HEK293 (cell line): ENCODE data around the gene SPACDR.

Source experiments
- CTCF ChIA-PET: fragments of 350-600 bp; formaldehyde crosslinking; extraction: SDS; loops from one replicate; lab custom pipeline; 2021; ENCODE audit warnings: antibody characterized with exemption; lab: Yijun Ruan, JAX
- POLR2A ChIA-PET: fragments of 300-600 bp; formaldehyde crosslinking; extraction: SDS; loops from one replicate; lab custom pipeline; 2020; ENCODE audit warnings: antibody characterized with exemption, inconsistent platforms; lab: Yijun Ruan, JAX
- H3K27ac ChIP-seq: fragments of 200-500 bp; sonication (Bioruptor generic); 2 replicates; pipeline ENCODE4 v1.5.1; 2014; ENCODE audit warnings: low read depth, low read length, control low read depth, inconsistent platforms; ENCODE audit errors: extremely low read depth
- H3K36me3 ChIP-seq, 2 experiments: fragments of 200-500 bp in 1 of 2; sonication (Bioruptor generic) in 1 of 2; 1 replicate in 1 of 2; 2 replicates in 1 of 2; pipeline ENCODE4 v1.5.1; 2014 to 2017; ENCODE audit warnings: inconsistent platforms in 2 of 2, low read length in 2 of 2; ENCODE audit not compliant: control insufficient read depth in 2 of 2, insufficient read depth in 1 of 2
- H3K4me1 ChIP-seq: fragments of 200-500 bp; sonication (Bioruptor generic); 2 replicates; pipeline ENCODE4 v1.5.1; 2014; ENCODE audit warnings: mild to moderate bottlenecking, low read length, inconsistent platforms; ENCODE audit not compliant: control insufficient read depth, insufficient read depth
- H3K4me3 ChIP-seq: 2 replicates; pipeline ENCODE4 v1.5.1; 2011; ENCODE audit warnings: low read depth, mild to moderate bottlenecking, control low read depth, low read length, moderate library complexity
- H3K9me3 ChIP-seq: fragments of 200-500 bp; sonication (Bioruptor generic); 2 replicates; pipeline ENCODE4 v1.5.1; 2014; ENCODE audit warnings: low read depth, low read length, inconsistent platforms; ENCODE audit not compliant: control insufficient read depth, insufficient read depth
- GLIS1 ChIP-seq: fragments of 450-650 bp; formaldehyde crosslinking; IDR thresholded peaks from 2 replicates; pipeline ENCODE4 v1.5.1; 2016; ENCODE audit warnings: missing biosample characterization, missing genetic modification characterization
- IKZF3 ChIP-seq: fragments of 450-650 bp; IDR thresholded peaks from 2 replicates; pipeline ENCODE4 v1.5.0; 2018; ENCODE audit warnings: missing biosample characterization, mild to moderate bottlenecking, missing genetic modification characterization, moderate library complexity
- KLF8 ChIP-seq: fragments of 450-650 bp; formaldehyde crosslinking; IDR thresholded peaks from 2 replicates; pipeline ENCODE4 v1.5.1; 2016; ENCODE audit warnings: missing biosample characterization, missing genetic modification characterization
- REST ChIP-seq: fragments of 450-650 bp; formaldehyde crosslinking; IDR thresholded peaks from 2 replicates; pipeline ENCODE4 v1.5.1; 2016; ENCODE audit warnings: missing biosample characterization, missing genetic modification characterization
- YY2 ChIP-seq: fragments of 450-650 bp; formaldehyde crosslinking; IDR thresholded peaks from 2 replicates; pipeline ENCODE4 v1.5.1; 2016; ENCODE audit warnings: missing biosample characterization, missing genetic modification characterization
- ZBTB1 ChIP-seq: fragments of 450-650 bp; formaldehyde crosslinking; IDR thresholded peaks from 2 replicates; pipeline ENCODE4 v1.5.1; 2016; ENCODE audit warnings: missing biosample characterization, missing genetic modification characterization
- ZBTB48 ChIP-seq: fragments of 450-650 bp; formaldehyde crosslinking; IDR thresholded peaks from 2 replicates; pipeline ENCODE4 v1.5.1; 2016; ENCODE audit warnings: missing biosample characterization, missing genetic modification characterization
- ZEB2 ChIP-seq: fragments of 450-650 bp; formaldehyde crosslinking; IDR thresholded peaks from 2 replicates; pipeline ENCODE4 v1.5.1; 2016; ENCODE audit warnings: missing biosample characterization, missing genetic modification characterization
- ZFP41 ChIP-seq: fragments of 450-650 bp; formaldehyde crosslinking; IDR thresholded peaks from 2 replicates; pipeline ENCODE4 v1.5.1; 2016; ENCODE audit warnings: missing biosample characterization, missing genetic modification characterization, borderline replicate concordance
- ZIC2 ChIP-seq: fragments of 450-650 bp; formaldehyde crosslinking; IDR thresholded peaks from 2 replicates; pipeline ENCODE4 v1.5.1; 2016; ENCODE audit warnings: missing biosample characterization, missing genetic modification characterization
- ZNF341 ChIP-seq: fragments of 450-650 bp; formaldehyde crosslinking; IDR thresholded peaks from 2 replicates; pipeline ENCODE4; 2016; ENCODE audit warnings: low read depth, missing biosample characterization, missing genetic modification characterization
- ZNF366 ChIP-seq: fragments of 450-650 bp; formaldehyde crosslinking; conservative IDR thresholded peaks from 2 replicates; pipeline ENCODE4 v1.5.1; 2016; ENCODE audit warnings: missing biosample characterization, missing genetic modification characterization
- ZNF404 ChIP-seq: fragments of 450-650 bp; formaldehyde crosslinking; IDR thresholded peaks from 2 replicates; pipeline ENCODE4 v1.5.1; 2017; ENCODE audit warnings: missing biosample characterization, missing genetic modification characterization
- ZNF501 ChIP-seq: fragments of 450-650 bp; formaldehyde crosslinking; IDR thresholded peaks from 2 replicates; pipeline ENCODE4 v1.5.1; 2016; ENCODE audit warnings: missing biosample characterization, missing genetic modification characterization
- ZNF558 ChIP-seq: fragments of 450-650 bp; formaldehyde crosslinking; IDR thresholded peaks from 2 replicates; pipeline ENCODE4 v1.5.1; 2016; ENCODE audit warnings: missing biosample characterization, missing genetic modification characterization
- TF ChIP-seq, protein P1 (sequence below): fragments of 450-650 bp; formaldehyde crosslinking; IDR thresholded peaks from 2 replicates; pipeline ENCODE4 v1.5.1; 2016; ENCODE audit warnings: missing biosample characterization, missing genetic modification characterization, low read depth
- TF ChIP-seq, protein P2 (sequence below): fragments of 450-650 bp; formaldehyde crosslinking; IDR thresholded peaks from 2 replicates; pipeline ENCODE4 v1.5.1; 2016; ENCODE audit warnings: missing biosample characterization, missing genetic modification characterization
- TF ChIP-seq, protein P3 (sequence below): fragments of 450-650 bp; formaldehyde crosslinking; IDR thresholded peaks from 2 replicates; pipeline ENCODE4 v1.5.0; 2017; ENCODE audit warnings: missing biosample characterization, missing genetic modification characterization, borderline replicate concordance
- TF ChIP-seq, protein P4 (sequence below): fragments of 450-650 bp; formaldehyde crosslinking; conservative IDR thresholded peaks from 2 replicates; pipeline ENCODE4 v1.5.1; 2016; ENCODE audit warnings: low read depth, missing biosample characterization, missing genetic modification characterization

SPACDR gene

GRCh38 chr7:100488333-100489095 is 24.5 kb upstream of the SPACDR start:
- no peak overlapping the region for H3K27ac ChIP-seq
- H3K4me1 ChIP-seq, result no peaks in the 10 kb centered on the region
- H3K36me3 ChIP-seq, result no peaks in the 10 kb centered on the region
- TF ChIP-seq, protein P1, sequence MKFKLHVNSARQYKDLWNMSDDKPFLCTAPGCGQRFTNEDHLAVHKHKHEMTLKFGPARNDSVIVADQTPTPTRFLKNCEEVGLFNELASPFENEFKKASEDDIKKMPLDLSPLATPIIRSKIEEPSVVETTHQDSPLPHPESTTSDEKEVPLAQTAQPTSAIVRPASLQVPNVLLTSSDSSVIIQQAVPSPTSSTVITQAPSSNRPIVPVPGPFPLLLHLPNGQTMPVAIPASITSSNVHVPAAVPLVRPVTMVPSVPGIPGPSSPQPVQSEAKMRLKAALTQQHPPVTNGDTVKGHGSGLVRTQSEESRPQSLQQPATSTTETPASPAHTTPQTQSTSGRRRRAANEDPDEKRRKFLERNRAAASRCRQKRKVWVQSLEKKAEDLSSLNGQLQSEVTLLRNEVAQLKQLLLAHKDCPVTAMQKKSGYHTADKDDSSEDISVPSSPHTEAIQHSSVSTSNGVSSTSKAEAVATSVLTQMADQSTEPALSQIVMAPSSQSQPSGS (tag by site-specific recombination), result no peak
- TF ChIP-seq YY2 (tag by site-specific recombination) (no peak), ZBTB48 (tag by site-specific recombination) (no peak), ZBTB1 (tag by site-specific recombination) (no peak), IKZF3 (tag by site-specific recombination) (no peak), ZNF366 (tag by site-specific recombination) (no peak)
- TF ChIP-seq, protein P2, sequence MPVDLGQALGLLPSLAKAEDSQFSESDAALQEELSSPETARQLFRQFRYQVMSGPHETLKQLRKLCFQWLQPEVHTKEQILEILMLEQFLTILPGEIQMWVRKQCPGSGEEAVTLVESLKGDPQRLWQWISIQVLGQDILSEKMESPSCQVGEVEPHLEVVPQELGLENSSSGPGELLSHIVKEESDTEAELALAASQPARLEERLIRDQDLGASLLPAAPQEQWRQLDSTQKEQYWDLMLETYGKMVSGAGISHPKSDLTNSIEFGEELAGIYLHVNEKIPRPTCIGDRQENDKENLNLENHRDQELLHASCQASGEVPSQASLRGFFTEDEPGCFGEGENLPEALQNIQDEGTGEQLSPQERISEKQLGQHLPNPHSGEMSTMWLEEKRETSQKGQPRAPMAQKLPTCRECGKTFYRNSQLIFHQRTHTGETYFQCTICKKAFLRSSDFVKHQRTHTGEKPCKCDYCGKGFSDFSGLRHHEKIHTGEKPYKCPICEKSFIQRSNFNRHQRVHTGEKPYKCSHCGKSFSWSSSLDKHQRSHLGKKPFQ, result no peak
- TF ChIP-seq, protein P3, sequence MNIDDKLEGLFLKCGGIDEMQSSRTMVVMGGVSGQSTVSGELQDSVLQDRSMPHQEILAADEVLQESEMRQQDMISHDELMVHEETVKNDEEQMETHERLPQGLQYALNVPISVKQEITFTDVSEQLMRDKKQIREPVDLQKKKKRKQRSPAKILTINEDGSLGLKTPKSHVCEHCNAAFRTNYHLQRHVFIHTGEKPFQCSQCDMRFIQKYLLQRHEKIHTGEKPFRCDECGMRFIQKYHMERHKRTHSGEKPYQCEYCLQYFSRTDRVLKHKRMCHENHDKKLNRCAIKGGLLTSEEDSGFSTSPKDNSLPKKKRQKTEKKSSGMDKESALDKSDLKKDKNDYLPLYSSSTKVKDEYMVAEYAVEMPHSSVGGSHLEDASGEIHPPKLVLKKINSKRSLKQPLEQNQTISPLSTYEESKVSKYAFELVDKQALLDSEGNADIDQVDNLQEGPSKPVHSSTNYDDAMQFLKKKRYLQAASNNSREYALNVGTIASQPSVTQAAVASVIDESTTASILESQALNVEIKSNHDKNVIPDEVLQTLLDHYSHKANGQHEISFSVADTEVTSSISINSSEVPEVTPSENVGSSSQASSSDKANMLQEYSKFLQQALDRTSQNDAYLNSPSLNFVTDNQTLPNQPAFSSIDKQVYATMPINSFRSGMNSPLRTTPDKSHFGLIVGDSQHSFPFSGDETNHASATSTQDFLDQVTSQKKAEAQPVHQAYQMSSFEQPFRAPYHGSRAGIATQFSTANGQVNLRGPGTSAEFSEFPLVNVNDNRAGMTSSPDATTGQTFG (tag by site-specific recombination), result no peak
- no peaks in the 10 kb centered on the region for H3K9me3 ChIP-seq
- POLR2A ChIA-PET, result interaction anchor here (1.9 kb wide), 1 partner anchor 50 kb away, joined by 5 read pairs; the partner anchor contains the start of gene AGFG2
- H3K4me3 ChIP-seq, result no peak overlapping the region
- CTCF ChIA-PET, result interaction anchor here (0.5 kb wide), 1 partner anchor 81 kb away, joined by 3 read pairs; no protein-coding TSS in a partner anchor

DNA sequence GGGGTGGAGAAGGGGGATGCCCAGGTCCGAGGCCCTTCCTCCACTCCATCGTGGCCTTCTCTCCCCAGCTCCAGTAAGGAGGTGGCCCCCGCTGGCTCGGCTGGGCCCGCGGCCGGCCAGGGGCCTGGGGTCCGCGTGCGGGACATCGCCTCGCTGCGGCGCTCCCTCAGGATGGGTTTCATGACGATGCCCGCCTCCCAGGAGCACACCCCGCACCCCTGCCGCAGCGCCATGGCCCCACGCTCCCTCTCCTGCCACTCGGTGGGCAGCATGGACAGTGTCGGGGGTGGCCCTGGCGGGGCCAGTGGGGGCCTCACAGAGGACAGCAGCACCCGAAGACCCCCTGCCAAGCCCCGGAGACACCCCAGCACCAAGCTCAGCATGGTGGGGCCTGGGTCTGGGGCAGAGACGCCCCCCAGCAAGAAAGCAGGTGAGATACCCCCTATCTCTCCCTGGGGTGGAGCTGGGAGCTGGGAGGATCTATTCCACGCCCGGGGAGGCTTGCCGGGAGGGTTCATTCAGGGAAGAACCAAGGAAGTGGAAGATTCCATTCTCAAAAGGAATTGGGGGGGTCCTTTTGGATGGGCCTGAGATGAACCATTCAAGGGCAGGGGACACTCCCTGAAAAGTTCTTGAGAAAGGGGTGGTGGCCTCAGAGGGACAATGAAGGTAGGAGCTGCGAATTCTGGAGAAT is 22.8 kb upstream of the SPACDR start:
- Histone ChIP-seq H3K36me3 (no peaks in the 10 kb centered on the region), H3K4me1 (no peaks in the 10 kb centered on the region), H3K4me3 (no peak overlapping the region), H3K9me3 (no peaks in the 10 kb centered on the region), H3K27ac (no peak overlapping the region)
- POLR2A ChIA-PET, result interaction anchor here (1.9 kb wide), 1 partner anchor 52 kb away, joined by 5 read pairs; the partner anchor contains the start of gene AGFG2
- CTCF ChIA-PET, result interaction anchor here (0.6 to 1.2 kb wide), 4 partner anchors 18 to 222 kb away, joined by 3 to 5 read pairs (median 4); no protein-coding TSS in a partner anchor
- TF ChIP-seq ZNF501 (tag by site-specific recombination), result no peak
- TF ChIP-seq REST (tag by site-specific recombination), result no peak
- TF ChIP-seq GLIS1 (tag by site-specific recombination), result peak; percentile 50; the same call in 1 of the 2 replicates
- no peak for TF ChIP-seq ZNF404 (tag by site-specific recombination)
- TF ChIP-seq ZIC2 (tag by site-specific recombination), result peak; percentile 10; the same call in 1 of the 2 replicates
- TF ChIP-seq, protein P4, sequence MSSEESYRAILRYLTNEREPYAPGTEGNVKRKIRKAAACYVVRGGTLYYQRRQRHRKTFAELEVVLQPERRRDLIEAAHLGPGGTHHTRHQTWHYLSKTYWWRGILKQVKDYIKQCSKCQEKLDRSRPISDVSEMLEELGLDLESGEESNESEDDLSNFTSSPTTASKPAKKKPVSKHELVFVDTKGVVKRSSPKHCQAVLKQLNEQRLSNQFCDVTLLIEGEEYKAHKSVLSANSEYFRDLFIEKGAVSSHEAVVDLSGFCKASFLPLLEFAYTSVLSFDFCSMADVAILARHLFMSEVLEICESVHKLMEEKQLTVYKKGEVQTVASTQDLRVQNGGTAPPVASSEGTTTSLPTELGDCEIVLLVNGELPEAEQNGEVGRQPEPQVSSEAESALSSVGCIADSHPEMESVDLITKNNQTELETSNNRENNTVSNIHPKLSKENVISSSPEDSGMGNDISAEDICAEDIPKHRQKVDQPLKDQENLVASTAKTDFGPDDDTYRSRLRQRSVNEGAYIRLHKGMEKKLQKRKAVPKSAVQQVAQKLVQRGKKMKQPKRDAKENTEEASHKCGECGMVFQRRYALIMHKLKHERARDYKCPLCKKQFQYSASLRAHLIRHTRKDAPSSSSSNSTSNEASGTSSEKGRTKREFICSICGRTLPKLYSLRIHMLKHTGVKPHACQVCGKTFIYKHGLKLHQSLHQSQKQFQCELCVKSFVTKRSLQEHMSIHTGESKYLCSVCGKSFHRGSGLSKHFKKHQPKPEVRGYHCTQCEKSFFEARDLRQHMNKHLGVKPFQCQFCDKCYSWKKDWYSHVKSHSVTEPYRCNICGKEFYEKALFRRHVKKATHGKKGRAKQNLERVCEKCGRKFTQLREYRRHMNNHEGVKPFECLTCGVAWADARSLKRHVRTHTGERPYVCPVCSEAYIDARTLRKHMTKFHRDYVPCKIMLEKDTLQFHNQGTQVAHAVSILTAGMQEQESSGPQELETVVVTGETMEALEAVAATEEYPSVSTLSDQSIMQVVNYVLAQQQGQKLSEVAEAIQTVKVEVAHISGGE (tag by site-specific recombination), result peak; percentile 42; the same call in 1 of the 2 replicates
- TF ChIP-seq KLF8 (tag by site-specific recombination), result no peak
- TF ChIP-seq ZNF558 (tag by site-specific recombination), result no peak
- no peak for TF ChIP-seq ZEB2 (tag by site-specific recombination)
- no peak for TF ChIP-seq ZFP41 (tag by site-specific recombination)
- peak; percentile 85 for TF ChIP-seq ZNF341 (tag by site-specific recombination)
